GM12878 (cell line): ENCODE measurements around the gene DLG2. TPM values are rescaled to one million over a fixed set of nuclear protein-coding genes. Genes with fewer than 3 reads are reported as not detected.

Experiments
- ATAC-seq: fragments of 200-7000 bp; cut with Tn5 transposase; 3 replicates; pipeline ENCODE4 v1.9.1; 2020; ENCODE audit warnings: mild to moderate bottlenecking, moderate library complexity
- BruUV-seq: library from RNA; stranded (reverse); fragments of 400-500 nt; replicated peaks from 2 replicates; lab custom pipeline; 2021; lab: Mats Ljungman, UMichigan
- CTCF ChIA-PET: fragments of 300-600 bp; sonication (Branson Sonifier 250); formaldehyde crosslinking; extraction: SDS; loops from one replicate; lab custom pipeline; 2021; ENCODE audit warnings: inconsistent platforms; lab: Yijun Ruan, JAX
- POLR2A ChIA-PET: fragments of 350-600 bp; formaldehyde crosslinking; extraction: SDS; loops from one replicate; lab custom pipeline; 2021; ENCODE audit warnings: inconsistent platforms; lab: Charles Lee
- RAD21 ChIA-PET: fragments of 300-600 bp; sonication (Branson Sonifier 250); formaldehyde crosslinking; loops from one replicate; lab custom pipeline; 2023; ENCODE audit warnings: antibody characterized with exemption; ENCODE audit not compliant: unreplicated experiment; lab: Charles Lee
- SMC1A ChIA-PET: fragments of 300-600 bp; sonication (Branson Sonifier 250); formaldehyde crosslinking; loops from one replicate; lab custom pipeline; 2023; ENCODE audit not compliant: unreplicated experiment, uncharacterized antibody; lab: Charles Lee
- DNase-seq: peaks from one replicate; pipeline ENCODE4 v3.0.0-alpha.2; 2011; ENCODE audit warnings: low read depth, low spot score
- FAIRE-seq: peaks from 3 replicates; lab custom pipeline; 2011; peaks lifted over from hg19 to GRCh38; lab: Jason Lieb, UNC
- H2AFZ ChIP-seq: 2 replicates; pipeline ENCODE4 v1.6.0; 2011; ENCODE audit warnings: low read depth, low read length, control low read depth; ENCODE audit not compliant: control insufficient read depth
- H3K27ac ChIP-seq: 2 replicates; pipeline ENCODE4 v1.5.1; 2011; ENCODE audit warnings: control low read depth; ENCODE audit not compliant: control insufficient read depth, insufficient read depth
- H3K27me3 ChIP-seq, 2 experiments: replicated peaks in 1 of 2; 2 replicates each; pipeline versions ENCODE4 v1.6.0 to v1.6.1; 2011; ENCODE audit warnings: low read length in 1 of 2; ENCODE audit not compliant: control insufficient read depth in 2 of 2, insufficient read depth in 2 of 2
- H3K36me3 ChIP-seq, 2 experiments: 2 replicates each; pipeline ENCODE4 v1.5.1; 2011; ENCODE audit warnings: low read length in 1 of 2; ENCODE audit not compliant: control insufficient read depth in 2 of 2, insufficient read depth in 2 of 2
- H3K4me1 ChIP-seq: 2 replicates; pipeline ENCODE4 v1.6.1; 2011; ENCODE audit warnings: mild to moderate bottlenecking, low read length, moderate library complexity, mixed read lengths; ENCODE audit not compliant: control insufficient read depth, insufficient read depth
- H3K4me2 ChIP-seq: 2 replicates; pipeline ENCODE4 v1.6.0; 2011; ENCODE audit warnings: control low read depth; ENCODE audit not compliant: control insufficient read depth, insufficient read depth
- H3K4me3 ChIP-seq: fragments of 200-600 bp; sonication (generic); 2 replicates; pipeline ENCODE4 v1.5.1; 2016
- H3K79me2 ChIP-seq: 2 replicates; pipeline ENCODE4 v1.6.0; 2011; ENCODE audit warnings: low read length; ENCODE audit not compliant: control insufficient read depth, insufficient read depth
- H3K9ac ChIP-seq: 2 replicates; pipeline ENCODE4 v1.8.0; 2011; ENCODE audit warnings: low read length, control low read depth, mixed read lengths; ENCODE audit not compliant: control insufficient read depth, insufficient read depth
- H3K9me3 ChIP-seq: replicated peaks from 3 replicates; pipeline ENCODE4 v1.5.1; 2011; ENCODE audit warnings: mild to moderate bottlenecking, low read length; ENCODE audit not compliant: control insufficient read depth, insufficient read depth
- H4K20me1 ChIP-seq: 2 replicates; pipeline ENCODE4 v1.6.0; 2011; ENCODE audit not compliant: control insufficient read depth, insufficient read depth
- BCL3 ChIP-seq: IDR thresholded peaks from 2 replicates; pipeline ENCODE4 v1.6.1; 2011; ENCODE audit warnings: borderline replicate concordance, low read depth, mild to moderate bottlenecking, moderate library complexity, low read length; ENCODE audit not compliant: insufficient read depth, poor library complexity, severe bottlenecking
- CEBPB ChIP-seq, 2 experiments: fragments of 150-350 bp in 1 of 2; IDR thresholded peaks; 2 replicates each; pipeline ENCODE4 v1.6.1; 2012 to 2014; ENCODE audit warnings: low read depth in 2 of 2, low read length in 2 of 2, borderline replicate concordance in 1 of 2, inconsistent platforms in 1 of 2
- KAT2A ChIP-seq: conservative IDR thresholded peaks from 2 replicates; pipeline ENCODE4 v1.6.1; 2011; ENCODE audit warnings: low read depth, low read length; ENCODE audit not compliant: control insufficient read depth
- MYC ChIP-seq: IDR thresholded peaks from 2 replicates; pipeline ENCODE4 v1.6.1; 2011; ENCODE audit warnings: mild to moderate bottlenecking, low read length, moderate library complexity, inconsistent platforms; ENCODE audit not compliant: insufficient read depth, insufficient replicate concordance, insufficient read length, severe bottlenecking
- RCOR1 ChIP-seq: conservative IDR thresholded peaks from 2 replicates; pipeline ENCODE4 v1.6.1; 2012; ENCODE audit warnings: low read depth, low read length, improper control_type of control experiment
- RUNX3 ChIP-seq: IDR thresholded peaks from 2 replicates; pipeline ENCODE4 v1.6.1; 2012; ENCODE audit warnings: low read length, inconsistent platforms
- STAT3 ChIP-seq: IDR thresholded peaks from 2 replicates; pipeline ENCODE4 v1.6.1; 2011; ENCODE audit warnings: low read depth, low read length, improper control_type of control experiment
- TAF1 ChIP-seq: IDR thresholded peaks from 2 replicates; pipeline ENCODE4 v1.6.1; 2011; ENCODE audit warnings: mild to moderate bottlenecking, low read depth, low read length, borderline replicate concordance
- TCF7 ChIP-seq: IDR thresholded peaks from 2 replicates; pipeline ENCODE4 v1.6.1; 2014; ENCODE audit warnings: antibody characterized with exemption, borderline replicate concordance
- WRNIP1 ChIP-seq: IDR thresholded peaks from 2 replicates; pipeline ENCODE4 v1.6.1; 2011; ENCODE audit warnings: low read depth, low read length, improper control_type of control experiment, borderline replicate concordance
- ZNF217 ChIP-seq: fragments of 450-650 bp; IDR thresholded peaks from 2 replicates; pipeline ENCODE4 v1.6.1; 2017; ENCODE audit warnings: antibody characterized with exemption, mild to moderate bottlenecking
- ZNF274 ChIP-seq: IDR thresholded peaks from one replicate; pipeline ENCODE4 v1.8.0; 2011; ENCODE audit not compliant: insufficient read length, insufficient read depth
- ZSCAN29 ChIP-seq: fragments of 450-650 bp; IDR thresholded peaks from 2 replicates; pipeline ENCODE4 v1.6.1; 2017; ENCODE audit warnings: mild to moderate bottlenecking, moderate library complexity
- WGBS: methylation state at CpG from one replicate; pipeline ENCODE4 v1.1.6; 2016; ENCODE audit warnings: low lambda C conversion rate; ENCODE audit not compliant: insufficient replicate concordance, insufficient coverage; ENCODE audit errors: missing lambda C conversion rate; 5-methylcytosine and 5-hydroxymethylcytosine counted together
- in situ Hi-C: fragments of 300-500 bp; cut with MboI; formaldehyde crosslinking; loops from 9 replicates; pipeline ENCODE4 v1.14.3; 2018; ENCODE audit warnings: mixed read lengths
- intact Hi-C: fragments of 100-400 bp; cut with micrococcal nuclease; formaldehyde crosslinking; loops from one replicate; pipeline ENCODE4 v1.14.2; 2022; ENCODE audit not compliant: unreplicated experiment
- polyA plus RNA-seq, 11 experiments: library from polyadenylated mRNA; depleted of rRNA in 4 of 11; unstranded in 6 of 11; stranded (reverse) in 5 of 11; fragments of >200 nt; fragmentation: Nextera tagmentation in 4 of 11; fragmentation: Illumina TruSeq in 1 of 11; extraction: Ambion mirVana in 4 of 11; extraction: Trizol in 1 of 11; gene quantifications; 1 replicate in 1 of 11; 2 replicates in 10 of 11; pipeline versions ENCODE4 v1.2.1 to v1.2.3, GENCODE V29; 2011 to 2016; ENCODE audit warnings: inconsistent platforms in 2 of 11, missing spikeins in 2 of 11, low read depth in 1 of 11
- total RNA-seq, 4 experiments: library from RNA; depleted of rRNA in 3 of 4; stranded (reverse); fragments of >200 nt in 3 of 4; fragmentation: Illumina TruSeq in 1 of 4; extraction: Trizol in 1 of 4; gene quantifications; 2 replicates each; pipeline versions ENCODE4 v1.2.1 to v1.2.3, GENCODE V29; 2013 to 2021
- TF ChIP-seq, protein P1 (sequence below): fragments of 450-650 bp; formaldehyde crosslinking; IDR thresholded peaks from 2 replicates; pipeline ENCODE4 v1.4.0; 2020; ENCODE audit warnings: mild to moderate bottlenecking, moderate library complexity
- TF ChIP-seq, protein P2 (sequence below): fragments of 450-650 bp; IDR thresholded peaks from 2 replicates; pipeline ENCODE4 v1.6.1; 2017; ENCODE audit warnings: mild to moderate bottlenecking, low read depth, inconsistent platforms; ENCODE audit not compliant: poor library complexity, severe bottlenecking

Gene DLG2
- total and polyA plus RNA-seq, 10 of the 15 experiments (the other 5 are each of a cell fraction or from before 2014, with no cell fraction given): 0.09 to 0.98 (median 0.35) TPM

DNA sequence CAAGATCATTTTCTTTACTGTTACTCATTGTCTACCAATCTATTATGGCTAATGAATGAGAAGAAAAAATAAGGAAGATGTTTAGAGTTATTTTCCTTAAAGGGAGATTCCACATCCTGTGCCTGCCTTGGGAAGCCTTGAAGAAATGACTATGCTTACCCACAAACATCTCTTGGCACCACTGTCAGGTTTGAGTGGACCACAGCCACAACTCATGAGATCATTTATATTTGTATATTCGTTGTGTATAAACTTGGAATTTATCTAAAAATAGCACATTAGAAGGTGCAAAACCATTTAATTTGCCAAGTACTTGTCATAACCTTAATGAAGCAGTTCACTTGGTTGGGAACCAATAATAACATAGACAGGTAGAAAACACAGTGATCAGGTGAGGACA is 740.8 kb downstream of the DLG2 start:
- SMC1A ChIA-PET: no interaction called here
- FAIRE-seq (no peak), ATAC-seq (no peak), DNase-seq (no peak)
- WGBS: 0% methylated on average over 1 of the region's 1 CpG
- H3K27me3 ChIP-seq: no peaks in the 10 kb centered on the region
- no peak overlapping the region for H3K27ac ChIP-seq
- H4K20me1 ChIP-seq: no peaks in the 10 kb centered on the region
- no peak overlapping the region for H3K4me2 ChIP-seq
- no peaks in the 10 kb centered on the region for H3K79me2 ChIP-seq
- no peaks in the 10 kb centered on the region for H3K36me3 ChIP-seq
- no peaks in the 10 kb centered on the region for H3K4me1 ChIP-seq
- intact Hi-C loops: no loop called here
- in situ Hi-C loops: no loop called here
- H3K4me3 ChIP-seq: no peak overlapping the region
- no TSS peak for BruUV-seq
- RAD21 ChIA-PET: no interaction called here
- H3K9me3 ChIP-seq: no peaks in the 10 kb centered on the region
- POLR2A ChIA-PET: no interaction called here
- TF ChIP-seq BCL3 (no peak), ZNF217 (no peak), ZNF274 (no peak), TCF7 (no peak), STAT3 (no peak), ZSCAN29 (no peak), TAF1 (no peak), RCOR1 (no peak), CEBPB (IDR thresholded peaks at IDR 0.05; ENCODE audit: borderline replicate concordance in 1 of 2, low read depth in 2 of 2, low read length in 2 of 2) (no peak), MYC (no peak), WRNIP1 (no peak), RUNX3 (no peak), KAT2A (no peak)
- TF ChIP-seq, protein P1, sequence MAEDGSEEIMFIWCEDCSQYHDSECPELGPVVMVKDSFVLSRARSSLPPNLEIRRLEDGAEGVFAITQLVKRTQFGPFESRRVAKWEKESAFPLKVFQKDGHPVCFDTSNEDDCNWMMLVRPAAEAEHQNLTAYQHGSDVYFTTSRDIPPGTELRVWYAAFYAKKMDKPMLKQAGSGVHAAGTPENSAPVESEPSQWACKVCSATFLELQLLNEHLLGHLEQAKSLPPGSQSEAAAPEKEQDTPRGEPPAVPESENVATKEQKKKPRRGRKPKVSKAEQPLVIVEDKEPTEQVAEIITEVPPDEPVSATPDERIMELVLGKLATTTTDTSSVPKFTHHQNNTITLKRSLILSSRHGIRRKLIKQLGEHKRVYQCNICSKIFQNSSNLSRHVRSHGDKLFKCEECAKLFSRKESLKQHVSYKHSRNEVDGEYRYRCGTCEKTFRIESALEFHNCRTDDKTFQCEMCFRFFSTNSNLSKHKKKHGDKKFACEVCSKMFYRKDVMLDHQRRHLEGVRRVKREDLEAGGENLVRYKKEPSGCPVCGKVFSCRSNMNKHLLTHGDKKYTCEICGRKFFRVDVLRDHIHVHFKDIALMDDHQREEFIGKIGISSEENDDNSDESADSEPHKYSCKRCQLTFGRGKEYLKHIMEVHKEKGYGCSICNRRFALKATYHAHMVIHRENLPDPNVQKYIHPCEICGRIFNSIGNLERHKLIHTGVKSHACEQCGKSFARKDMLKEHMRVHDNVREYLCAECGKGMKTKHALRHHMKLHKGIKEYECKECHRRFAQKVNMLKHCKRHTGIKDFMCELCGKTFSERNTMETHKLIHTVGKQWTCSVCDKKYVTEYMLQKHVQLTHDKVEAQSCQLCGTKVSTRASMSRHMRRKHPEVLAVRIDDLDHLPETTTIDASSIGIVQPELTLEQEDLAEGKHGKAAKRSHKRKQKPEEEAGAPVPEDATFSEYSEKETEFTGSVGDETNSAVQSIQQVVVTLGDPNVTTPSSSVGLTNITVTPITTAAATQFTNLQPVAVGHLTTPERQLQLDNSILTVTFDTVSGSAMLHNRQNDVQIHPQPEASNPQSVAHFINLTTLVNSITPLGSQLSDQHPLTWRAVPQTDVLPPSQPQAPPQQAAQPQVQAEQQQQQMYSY: no peak
- TF ChIP-seq, protein P2, sequence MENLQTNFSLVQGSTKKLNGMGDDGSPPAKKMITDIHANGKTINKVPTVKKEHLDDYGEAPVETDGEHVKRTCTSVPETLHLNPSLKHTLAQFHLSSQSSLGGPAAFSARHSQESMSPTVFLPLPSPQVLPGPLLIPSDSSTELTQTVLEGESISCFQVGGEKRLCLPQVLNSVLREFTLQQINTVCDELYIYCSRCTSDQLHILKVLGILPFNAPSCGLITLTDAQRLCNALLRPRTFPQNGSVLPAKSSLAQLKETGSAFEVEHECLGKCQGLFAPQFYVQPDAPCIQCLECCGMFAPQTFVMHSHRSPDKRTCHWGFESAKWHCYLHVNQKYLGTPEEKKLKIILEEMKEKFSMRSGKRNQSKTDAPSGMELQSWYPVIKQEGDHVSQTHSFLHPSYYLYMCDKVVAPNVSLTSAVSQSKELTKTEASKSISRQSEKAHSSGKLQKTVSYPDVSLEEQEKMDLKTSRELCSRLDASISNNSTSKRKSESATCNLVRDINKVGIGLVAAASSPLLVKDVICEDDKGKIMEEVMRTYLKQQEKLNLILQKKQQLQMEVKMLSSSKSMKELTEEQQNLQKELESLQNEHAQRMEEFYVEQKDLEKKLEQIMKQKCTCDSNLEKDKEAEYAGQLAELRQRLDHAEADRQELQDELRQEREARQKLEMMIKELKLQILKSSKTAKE: no peak
- no peak overlapping the region for H3K9ac ChIP-seq
- CTCF ChIA-PET: no interaction called here
- no peak overlapping the region for H2AFZ ChIP-seq
